ENCODE results near the gene C20orf204. TPM values are rescaled to one million over a fixed set of nuclear protein-coding genes. Genes with fewer than 3 reads are reported as not detected.
"Not testable (repeated sequence)": the region's sequence is repeated elsewhere in the genome, so short reads cannot be mapped to it uniquely, and the experiment has no call there.

Gene C20orf204
- total RNA-seq, 2 experiments from 2014 or later = 9.7 to 9.8 TPM

DNA sequence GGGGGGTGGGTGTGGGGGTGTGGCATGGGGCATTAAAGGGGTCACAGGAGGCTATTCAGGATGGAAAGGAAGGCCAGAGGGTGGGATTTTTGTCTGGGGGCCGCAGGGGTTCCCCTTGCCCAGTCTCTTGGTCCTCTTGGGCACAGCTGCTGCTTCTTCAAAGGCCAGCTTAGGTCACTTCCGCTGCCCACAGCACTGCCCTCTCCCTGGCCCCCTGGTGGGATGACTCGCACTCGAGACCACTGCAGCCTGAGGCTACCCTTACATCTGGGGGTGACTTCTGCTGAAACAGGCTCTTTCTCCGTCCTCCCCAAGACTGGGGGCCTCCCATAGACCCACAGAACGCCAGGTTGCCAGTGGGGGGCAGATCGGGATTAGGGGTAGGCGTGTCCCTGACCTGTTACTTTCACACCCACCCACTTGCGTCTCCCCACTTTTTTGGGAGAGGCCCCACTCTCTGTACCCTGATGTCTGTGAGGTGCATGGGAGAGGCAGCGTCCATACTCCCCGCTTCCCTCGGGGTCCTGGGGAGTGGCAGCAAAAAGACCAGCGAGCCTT, 46.9 kb downstream of the C20orf204 start:
- peaks cover 3% of the 10 kb centered on the region for H3K36me3 Mint-ChIP-seq
- DNase-seq (peak; percentile 49), ATAC-seq (ENCODE audit: low read depth) (no peak)
- H3K9me3 Mint-ChIP-seq = peaks cover 4% of the 10 kb centered on the region
- POLR2A ChIA-PET = interaction anchor here (1.0 to 2.1 kb wide), 4 partner anchors 11 to 562 kb away, joined by 3 to 13 read pairs (median 4); partner anchors contain the start of genes DNAJC5 and PPDPF
- peaks cover 28% of the 10 kb centered on the region for H3K4me1 Mint-ChIP-seq
- H3K27me3 Mint-ChIP-seq = peaks cover 28% of the 10 kb centered on the region
- peak overlapping the region; percentile 54 for H3K27ac Mint-ChIP-seq
- H3K4me3 Mint-ChIP-seq = peak overlapping the region; percentile 82

DNA sequence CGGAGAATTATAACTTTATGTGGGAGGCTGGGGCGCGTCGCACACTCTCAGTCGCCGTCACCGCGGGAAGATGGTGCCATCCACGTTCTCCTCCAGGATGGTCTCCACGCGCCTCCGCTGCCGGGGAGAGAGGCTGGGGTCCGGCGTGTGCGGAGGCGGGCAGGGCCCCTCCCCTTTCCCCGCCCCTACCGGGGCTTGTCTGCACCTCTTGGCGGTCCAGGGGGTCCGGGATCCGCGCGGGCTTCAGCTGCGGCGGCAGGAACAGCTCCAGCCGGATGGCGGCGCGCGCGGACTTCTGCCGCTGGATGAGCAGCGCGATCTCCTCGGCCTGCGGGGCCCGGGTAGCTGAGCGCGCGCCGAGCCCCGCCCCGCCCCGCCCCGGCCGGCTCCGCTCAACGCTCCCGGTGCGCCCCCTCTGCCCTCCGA, 47.4 kb downstream of the C20orf204 start:
- Mint-ChIP-seq H3K36me3 (peaks cover 2% of the 10 kb centered on the region), H3K4me1 (peaks cover 28% of the 10 kb centered on the region), H3K27ac (peak overlapping the region; percentile 54), H3K27me3 (peaks cover 28% of the 10 kb centered on the region), H3K4me3 (peak overlapping the region; percentile 82), H3K9me3 (peaks cover 4% of the 10 kb centered on the region)
- peak; percentile 82 for DNase-seq
- POLR2A ChIA-PET = interaction anchor here (1.0 to 2.1 kb wide), 4 partner anchors 11 to 562 kb away, joined by 3 to 13 read pairs (median 4); partner anchors contain the start of genes DNAJC5 and PPDPF
- peak; percentile 35 for ATAC-seq (ENCODE audit: low read depth)

DNA sequence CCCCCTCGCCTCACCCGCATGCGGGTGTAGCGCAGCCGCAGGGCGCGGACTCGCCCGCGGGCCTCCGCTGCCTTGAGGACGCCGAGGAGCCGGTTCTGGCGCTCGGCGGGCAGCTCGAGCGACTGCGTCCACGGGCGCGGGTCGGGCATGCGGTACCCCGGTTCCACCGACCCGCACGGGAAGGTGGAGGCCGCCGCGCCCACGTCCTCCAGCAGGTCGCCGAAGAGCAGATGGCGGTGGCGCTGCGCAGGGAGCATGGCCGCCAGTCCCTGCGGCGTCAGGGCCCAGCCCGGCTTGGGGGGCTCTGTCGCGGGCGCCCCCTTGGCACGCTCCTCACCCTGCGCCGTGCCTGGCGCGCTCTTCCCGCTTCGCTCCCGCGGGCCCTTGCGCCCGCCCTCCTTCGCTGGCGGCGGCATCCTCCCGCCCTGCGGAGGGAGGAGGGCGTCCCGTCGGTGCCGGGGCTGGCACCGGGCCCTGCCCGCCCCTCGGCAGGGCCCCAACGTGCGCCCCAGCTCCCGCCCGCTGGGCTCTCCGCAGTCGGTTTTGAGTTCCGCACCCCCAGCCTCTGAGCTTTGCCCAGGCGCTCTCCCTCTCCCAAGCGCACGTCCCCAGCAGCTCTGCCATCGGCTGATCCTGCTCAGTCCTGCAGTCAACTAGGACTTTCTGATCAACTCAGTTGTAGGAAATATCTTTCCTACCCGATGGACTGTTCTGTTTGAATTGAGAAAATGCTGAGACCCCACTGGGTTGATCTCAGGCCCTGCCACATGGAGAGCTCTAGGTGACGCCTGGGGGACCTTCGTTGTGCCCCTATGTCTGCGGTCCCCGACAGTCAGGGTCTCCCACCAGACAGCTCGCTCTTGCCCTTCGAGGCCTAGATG, 48.1 kb downstream of the C20orf204 start, which contains the start of gene LKAAEAR1:
Gene LKAAEAR1 (minus strand): TSS at position 595 of the 881 bp plus-strand sequence. CDS start 179 bp downstream, at position 416.
- peak within 1 kb of the TSS; percentile 85 for H3K4me3 Mint-ChIP-seq
- H3K27ac Mint-ChIP-seq = peak within 1 kb of the TSS; percentile 66
- H3K4me1 Mint-ChIP-seq = peaks cover 28% of the 10 kb centered on the region
- peaks cover 28% of the 10 kb centered on the region for H3K27me3 Mint-ChIP-seq
- ATAC-seq (ENCODE audit: low read depth) (no peak), DNase-seq (no peak)
- peaks cover 1% of the 10 kb centered on the region for H3K36me3 Mint-ChIP-seq
- POLR2A ChIA-PET = interaction anchor here (1.0 to 2.1 kb wide), 3 partner anchors 12 to 563 kb away, joined by 3 to 13 read pairs (median 5); partner anchors contain the start of gene PPDPF
- peaks cover 4% of the 10 kb centered on the region for H3K9me3 Mint-ChIP-seq

DNA sequence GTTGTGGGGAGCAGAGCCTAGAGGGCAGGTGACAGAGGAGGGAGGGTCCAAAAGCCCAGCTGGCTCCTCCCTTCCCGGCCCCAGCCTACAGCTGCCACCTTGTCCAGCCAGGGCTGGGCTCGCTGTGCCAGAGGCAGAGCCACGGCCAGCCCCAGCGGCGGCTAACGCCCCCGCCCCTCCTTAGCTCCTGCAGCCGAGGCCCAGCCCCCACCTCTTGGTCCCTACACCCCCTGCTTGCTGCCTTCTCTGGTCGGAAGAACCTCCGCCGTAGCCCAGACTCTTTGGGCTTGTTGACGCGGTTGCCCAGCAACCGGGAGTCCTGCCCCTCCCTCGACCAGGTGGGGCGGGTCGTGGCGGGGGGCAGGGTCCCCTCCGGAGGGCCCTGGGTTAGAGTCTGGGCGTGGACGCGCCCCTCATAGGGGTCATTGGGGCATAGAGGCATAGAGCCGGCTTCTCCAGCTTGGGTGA, 48.7 kb downstream of the C20orf204 start:
- DNase-seq (no peak), ATAC-seq (ENCODE audit: low read depth) (no peak)
- H3K27ac Mint-ChIP-seq = no peak overlapping the region
- peak overlapping the region; percentile 85 for H3K4me3 Mint-ChIP-seq
- H3K4me1 Mint-ChIP-seq = peaks cover 28% of the 10 kb centered on the region
- POLR2A ChIA-PET = interaction anchor here (1.9 to 2.1 kb wide), 2 partner anchors 13 to 36 kb away, joined by 5 to 13 read pairs; no protein-coding TSS in a partner anchor
- H3K27me3 Mint-ChIP-seq = peaks cover 28% of the 10 kb centered on the region
- H3K9me3 Mint-ChIP-seq = peaks cover 4% of the 10 kb centered on the region
- no peaks in the 10 kb centered on the region for H3K36me3 Mint-ChIP-seq

DNA sequence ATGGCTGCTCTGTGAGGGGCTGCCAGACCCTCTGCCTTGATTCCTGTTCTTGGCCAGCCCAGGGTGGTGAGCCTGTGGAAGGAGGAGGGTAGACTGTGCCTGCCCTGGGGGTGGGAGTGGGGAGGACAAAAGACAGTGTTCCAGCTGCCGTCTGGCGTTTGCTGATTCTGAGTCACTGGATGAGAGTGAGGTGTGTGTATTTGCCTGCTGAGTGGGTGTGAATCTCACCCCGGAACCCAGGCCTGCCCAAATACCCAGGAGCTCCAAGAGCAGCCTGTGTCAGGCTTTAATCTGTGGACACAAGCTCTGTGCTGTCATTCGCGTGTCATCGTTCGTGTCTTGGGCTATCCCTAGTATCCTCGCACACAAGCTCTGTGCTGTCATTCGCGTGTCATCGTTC, 50.8 kb downstream of the C20orf204 start:
- H3K4me1 Mint-ChIP-seq = peaks cover 17% of the 10 kb centered on the region
- POLR2A ChIA-PET = no interaction called here
- H3K9me3 Mint-ChIP-seq = peaks cover 4% of the 10 kb centered on the region
- H3K4me3 Mint-ChIP-seq = no peak overlapping the region
- DNase-seq = no peak
- no peak for ATAC-seq (ENCODE audit: low read depth)
- peaks cover 28% of the 10 kb centered on the region for H3K27me3 Mint-ChIP-seq
- H3K36me3 Mint-ChIP-seq = no peaks in the 10 kb centered on the region
- no peak overlapping the region for H3K27ac Mint-ChIP-seq

DNA sequence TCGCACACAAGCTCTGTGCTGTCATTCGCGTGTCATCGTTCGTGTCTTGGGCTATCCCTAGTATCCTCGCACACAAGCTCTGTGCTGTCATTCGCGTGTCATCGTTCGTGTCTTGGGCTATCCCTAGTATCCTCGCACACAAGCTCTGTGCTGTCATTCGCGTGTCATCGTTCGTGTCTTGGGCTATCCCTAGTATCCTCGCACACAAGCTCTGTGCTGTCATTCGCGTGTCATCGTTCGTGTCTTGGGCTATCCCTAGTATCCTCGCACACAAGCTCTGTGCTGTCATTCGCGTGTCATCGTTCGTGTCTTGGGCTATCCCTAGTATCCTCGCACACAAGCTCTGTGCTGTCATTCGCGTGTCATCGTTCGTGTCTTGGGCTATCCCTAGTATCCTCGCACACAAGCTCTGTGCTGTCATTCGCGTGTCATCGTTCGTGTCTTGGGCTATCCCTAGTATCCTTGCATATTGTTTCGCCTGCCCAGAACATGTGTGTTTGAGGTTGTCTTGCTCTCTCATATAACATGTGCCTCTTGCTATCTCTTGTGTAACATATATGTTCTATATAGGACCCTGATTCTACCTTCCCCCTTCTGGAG, 51.3 kb downstream of the C20orf204 start:
- ATAC-seq (ENCODE audit: low read depth); H3K9me3 Mint-ChIP-seq; H3K4me3 Mint-ChIP-seq; H3K27ac Mint-ChIP-seq; DNase-seq; H3K36me3 Mint-ChIP-seq; POLR2A ChIA-PET: not testable (repeated sequence)
- Mint-ChIP-seq H3K4me1 (peaks cover 15% of the 10 kb centered on the region), H3K27me3 (peaks cover 28% of the 10 kb centered on the region)

DNA sequence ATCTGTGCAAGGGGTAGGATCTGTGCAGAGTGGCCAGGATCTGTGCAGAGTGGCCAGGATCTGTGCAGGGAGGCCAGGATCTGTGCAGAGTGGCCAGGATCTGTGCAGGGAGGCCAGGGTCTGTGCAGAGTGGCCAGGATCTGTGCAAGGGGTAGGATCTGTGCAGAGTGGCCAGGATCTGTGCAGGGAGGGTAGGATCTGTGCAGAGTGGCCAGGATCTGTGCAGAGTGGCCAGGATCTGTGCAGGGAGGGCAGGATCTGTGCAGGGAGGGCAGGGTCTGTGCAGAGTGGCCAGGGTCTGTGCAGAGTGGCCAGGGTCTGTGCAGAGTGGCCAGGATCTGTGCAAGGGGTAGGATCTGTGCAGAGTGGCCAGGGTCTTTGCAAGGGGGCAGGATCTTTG, 52.6 kb downstream of the C20orf204 start:
- not testable (repeated sequence) for H3K4me3 Mint-ChIP-seq; ATAC-seq (ENCODE audit: low read depth)

More for the DNA sequence above, 52.6 kb downstream of the C20orf204 start:
- H3K36me3 Mint-ChIP-seq, H3K9me3 Mint-ChIP-seq, DNase-seq, H3K27ac Mint-ChIP-seq, POLR2A ChIA-PET, H3K4me1 Mint-ChIP-seq: not testable (repeated sequence)
- peaks cover 22% of the 10 kb centered on the region for H3K27me3 Mint-ChIP-seq

Small RNA genes lying within 50 kb of the gene (microRNA-seq; reads per million reads assigned to microRNA genes)
- not detected for gene MIR6813

Other genes starting within 250 kb of the C20orf204 start
- gene ZBTB46, start 204.9 kb upstream of the C20orf204 start, total RNA-seq = under 1 TPM; 0.11 to 0.25 TPM
- gene ABHD16B, start 174.7 kb upstream of the C20orf204 start, total RNA-seq = not detected
- 10 to 100 TPM; 37.9 to 39.5 TPM for gene TPD52L2, start 170.9 kb upstream of the C20orf204 start, total RNA-seq
- gene DNAJC5, start 141.1 kb upstream of the C20orf204 start, total RNA-seq = 10 to 100 TPM; 48.3 to 49.2 TPM
- 10 to 100 TPM; 45.0 to 48.4 TPM for gene UCKL1, start 79.8 kb upstream of the C20orf204 start, total RNA-seq
- 10 to 100 TPM; 15.4 TPM for gene ZNF512B, start 66.3 kb upstream of the C20orf204 start, total RNA-seq
- 10 to 100 TPM; 16.2 to 18.8 TPM for gene SAMD10, start 56.5 kb upstream of the C20orf204 start, total RNA-seq
- gene PRPF6, start 55.0 kb upstream of the C20orf204 start, total RNA-seq = 10 to 100 TPM; 76.7 to 78.4 TPM
- under 1 TPM; 0.30 to 0.51 TPM for gene SOX18, start 13.5 kb downstream of the C20orf204 start, total RNA-seq
- 10 to 100 TPM; 65.3 to 74.9 TPM for gene TCEA2, start 27.0 kb downstream of the C20orf204 start, total RNA-seq
- 100 to 1,000 TPM in 1 of 2 experiments, 10 to 100 TPM in 1; 95.1 to 106 TPM for gene RGS19, start 43.3 kb downstream of the C20orf204 start, total RNA-seq
- 1 to 10 TPM; 1.8 to 2.6 TPM for gene OPRL1, start 43.9 kb downstream of the C20orf204 start, total RNA-seq
- gene LKAAEAR1, start 48.2 kb downstream of the C20orf204 start, total RNA-seq = 1 to 10 TPM in 1 of 2 experiments, under 1 TPM in 1; 0.57 to 1.1 TPM
- not detected for gene NPBWR2, start 71.4 kb downstream of the C20orf204 start, total RNA-seq
- under 1 TPM in 1 of 2 experiments, not detected in 1; 0.06 TPM for gene MYT1, start 128.3 kb downstream of the C20orf204 start, total RNA-seq
- 10 to 100 TPM; 74.5 to 83.1 TPM for gene PCMTD2, start 219.6 kb downstream of the C20orf204 start, total RNA-seq

Measured in activated naive CD8-positive, alpha-beta T cell treated with anti-CD3 and anti-CD28 coated beads, Interleukin-2, amount 10 ng/mL, durations not matched to agents 7 days and 5 days (primary cell).